Body of pancreas (tissue), 4 donors: ENCODE measurements around the gene LDAH.

Source experiments
- POLR2A ChIP-seq, 3 donors: fragments of 450-650 bp; IDR thresholded peaks; one replicate each; pipeline ENCODE4 v1.6.1; 2016; ENCODE audit warnings: antibody characterized with exemption in 3 of 3, mild to moderate bottlenecking in 2 of 3
- TF ChIP-seq, protein P1 (sequence below), 7 experiments: fragments of 450-650 bp in 4 of 7; fragments of 200-600 bp in 3 of 7; sonication (generic) in 3 of 7; IDR thresholded peaks; one replicate each; pipeline ENCODE4 v1.5.1; 2016 to 2019; ENCODE audit warnings: antibody characterized with exemption in 7 of 7

DNA sequence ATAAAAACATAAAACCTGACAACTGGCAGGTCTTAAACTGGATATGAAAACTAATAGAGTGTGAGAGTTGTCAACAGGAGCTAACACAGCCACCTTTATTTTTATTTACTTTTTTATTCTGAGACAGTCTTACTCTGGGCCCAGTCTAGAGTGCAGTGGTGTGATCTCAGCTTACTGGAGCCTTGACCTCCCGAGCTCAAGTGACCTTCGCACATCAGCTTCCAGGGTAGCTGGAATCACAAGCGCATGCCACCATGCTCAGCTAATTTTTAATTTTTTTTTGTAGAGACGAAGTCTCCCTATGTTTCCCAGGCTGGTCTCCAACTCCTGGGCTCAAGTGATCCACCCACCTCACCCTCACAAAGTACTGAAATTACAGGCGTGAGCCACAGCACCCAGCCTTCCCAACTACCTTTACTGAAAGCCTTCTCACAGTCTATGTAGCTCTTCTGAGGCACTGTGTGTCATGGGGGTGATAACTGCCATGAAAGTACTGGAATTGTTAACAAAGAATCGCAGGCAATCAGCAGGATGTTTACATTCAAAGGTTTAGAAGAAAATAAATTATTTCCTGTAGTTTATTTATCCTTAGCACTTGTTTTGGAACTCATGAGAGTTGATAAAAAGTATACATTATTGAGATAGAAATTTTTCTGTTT is 131.7 kb downstream of the LDAH start:
- TF ChIP-seq, protein P1, sequence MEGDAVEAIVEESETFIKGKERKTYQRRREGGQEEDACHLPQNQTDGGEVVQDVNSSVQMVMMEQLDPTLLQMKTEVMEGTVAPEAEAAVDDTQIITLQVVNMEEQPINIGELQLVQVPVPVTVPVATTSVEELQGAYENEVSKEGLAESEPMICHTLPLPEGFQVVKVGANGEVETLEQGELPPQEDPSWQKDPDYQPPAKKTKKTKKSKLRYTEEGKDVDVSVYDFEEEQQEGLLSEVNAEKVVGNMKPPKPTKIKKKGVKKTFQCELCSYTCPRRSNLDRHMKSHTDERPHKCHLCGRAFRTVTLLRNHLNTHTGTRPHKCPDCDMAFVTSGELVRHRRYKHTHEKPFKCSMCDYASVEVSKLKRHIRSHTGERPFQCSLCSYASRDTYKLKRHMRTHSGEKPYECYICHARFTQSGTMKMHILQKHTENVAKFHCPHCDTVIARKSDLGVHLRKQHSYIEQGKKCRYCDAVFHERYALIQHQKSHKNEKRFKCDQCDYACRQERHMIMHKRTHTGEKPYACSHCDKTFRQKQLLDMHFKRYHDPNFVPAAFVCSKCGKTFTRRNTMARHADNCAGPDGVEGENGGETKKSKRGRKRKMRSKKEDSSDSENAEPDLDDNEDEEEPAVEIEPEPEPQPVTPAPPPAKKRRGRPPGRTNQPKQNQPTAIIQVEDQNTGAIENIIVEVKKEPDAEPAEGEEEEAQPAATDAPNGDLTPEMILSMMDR (IDR thresholded peaks at IDR 0.05) = no peak
- no peak for TF ChIP-seq POLR2A (IDR thresholded peaks at IDR 0.05)
